PC-3 (cell line): ENCODE measurements around the gene CDH13. TPM values are rescaled to one million over a fixed set of nuclear protein-coding genes. Genes with fewer than 3 reads are reported as not detected.

Source experiments
- ATAC-seq: fragments of 200-7000 bp; cut with Tn5 transposase; 2 replicates; pipeline ENCODE4 v1.9.1; 2020; ENCODE audit warnings: mild to moderate bottlenecking, moderate library complexity
- BruUV-seq: library from RNA; stranded (reverse); fragments of 400-500 nt; replicated peaks from 2 replicates; lab custom pipeline; 2021; lab: Mats Ljungman, UMichigan
- CTCF ChIA-PET: fragments of 300-600 bp; sonication (Branson Sonifier 250); formaldehyde crosslinking; loops from one replicate; lab custom pipeline; 2022; ENCODE audit warnings: antibody characterized with exemption; lab: Charles Lee
- POLR2A ChIA-PET: fragments of 300-600 bp; sonication (Branson Sonifier 250); formaldehyde crosslinking; loops from one replicate; lab custom pipeline; 2022; ENCODE audit warnings: antibody characterized with exemption; ENCODE audit not compliant: unreplicated experiment; lab: Charles Lee
- DNase-seq: peaks from one replicate; pipeline ENCODE4 v3.0.0-alpha.2; 2015
- H2AFZ ChIP-seq: fragments of 300-600 bp; sonication (generic); 2 replicates; pipeline ENCODE4 v1.6.0; 2016; ENCODE audit warnings: antibody characterized with exemption, low read length
- H3F3A ChIP-seq: fragments of 300-600 bp; sonication (generic); one replicate; pipeline ENCODE4 v1.6.0; 2017; ENCODE audit warnings: antibody characterized with exemption, low read length, control low read depth, mild to moderate bottlenecking; ENCODE audit not compliant: unreplicated experiment
- H3K27ac ChIP-seq: fragments of 300-600 bp; sonication (generic); 2 replicates; pipeline ENCODE4 v1.5.1; 2016; ENCODE audit warnings: mild to moderate bottlenecking, low read length
- H3K27me3 ChIP-seq: fragments of 300-600 bp; sonication (generic); 2 replicates; pipeline ENCODE4 v1.6.1; 2016; ENCODE audit warnings: low read length, mixed read lengths
- H3K36me3 ChIP-seq: fragments of 300-600 bp; sonication (generic); 2 replicates; pipeline ENCODE4 v1.6.1; 2016; ENCODE audit warnings: low read depth, mixed run types, low read length, mixed read lengths
- H3K4me1 ChIP-seq: fragments of 300-600 bp; sonication (generic); 2 replicates; pipeline ENCODE4 v1.5.1; 2016; ENCODE audit warnings: low read length; ENCODE audit not compliant: insufficient read depth
- H3K4me2 ChIP-seq: fragments of 300-600 bp; sonication (generic); 2 replicates; pipeline ENCODE4 v1.6.0; 2016; ENCODE audit warnings: low read length
- H3K4me3 ChIP-seq: fragments of 300-600 bp; sonication (generic); 2 replicates; pipeline ENCODE4 v1.5.1; 2016; ENCODE audit warnings: mild to moderate bottlenecking, low read length, mixed read lengths
- H3K79me2 ChIP-seq: fragments of 300-600 bp; sonication (generic); 2 replicates; pipeline ENCODE4 v1.6.1; 2017; ENCODE audit warnings: low read length, mixed read lengths
- H3K9ac ChIP-seq: fragments of 300-600 bp; sonication (generic); 2 replicates; pipeline ENCODE4 v1.6.0; 2016; ENCODE audit warnings: mild to moderate bottlenecking, low read length
- H3K9me2 ChIP-seq: fragments of 300-600 bp; sonication (generic); replicated peaks from 2 replicates; pipeline ENCODE4 v1.6.1; 2016; ENCODE audit warnings: mixed run types, low read length, mixed read lengths
- H3K9me3 ChIP-seq: fragments of 300-600 bp; sonication (generic); 2 replicates; pipeline ENCODE4 v1.6.1; 2016; ENCODE audit warnings: low read length, mixed read lengths
- H4K20me1 ChIP-seq: fragments of 300-600 bp; sonication (generic); 2 replicates; pipeline ENCODE4 v1.6.1; 2016; ENCODE audit warnings: low read length, mixed read lengths
- CTCF ChIP-seq: fragments of 300-600 bp; sonication (generic); conservative IDR thresholded peaks from 2 replicates; pipeline ENCODE4 v1.5.1; 2017; ENCODE audit warnings: antibody characterized with exemption, low read depth, mild to moderate bottlenecking, low read length
- EZH2 ChIP-seq: fragments of 300-600 bp; sonication (generic); IDR thresholded peaks from one replicate; pipeline ENCODE4 v1.6.1; 2017; ENCODE audit warnings: antibody characterized with exemption, mild to moderate bottlenecking, low read length; ENCODE audit not compliant: unreplicated experiment
- EZH2phosphoT487 ChIP-seq: fragments of 300-600 bp; sonication (generic); IDR thresholded peaks from 2 replicates; pipeline ENCODE4 v1.6.1; 2018; ENCODE audit warnings: mild to moderate bottlenecking, antibody characterized with exemption, low read length, borderline replicate concordance
- intact Hi-C: fragments of 100-400 bp; cut with micrococcal nuclease; formaldehyde crosslinking; loops from 2 replicates; pipeline ENCODE4 v1.9.0; 2023
- total RNA-seq: library from RNA; depleted of rRNA; stranded (reverse); fragments of >200 nt; gene quantifications from 2 replicates; pipeline ENCODE4 v1.2.3, GENCODE V29; 2014

The CDH13 gene
- total RNA-seq, 1 experiment from 2014 or later: 0.36 TPM

- DNase-seq (no peak), ATAC-seq (no peak)
- Histone ChIP-seq H3K9ac (no peak overlapping the region), H3K36me3 (no peaks in the 10 kb centered on the region), H3K4me1 (no peaks in the 10 kb centered on the region), H3K4me3 (no peak overlapping the region), H4K20me1 (no peaks in the 10 kb centered on the region), H3K27ac (no peak overlapping the region), H3F3A (no peaks in the 10 kb centered on the region), H2AFZ (no peak overlapping the region), H3K9me2 (no peaks in the 10 kb centered on the region), H3K27me3 (no peaks in the 10 kb centered on the region), H3K4me2 (no peak overlapping the region), H3K79me2 (no peaks in the 10 kb centered on the region), H3K9me3 (no peaks in the 10 kb centered on the region)
- ChIA-PET CTCF (no interaction called here), POLR2A (no interaction called here)
- intact Hi-C loops: no loop called here
- TF ChIP-seq CTCF (no peak), EZH2phosphoT487 (no peak), EZH2 (no peak)
- no TSS peak for BruUV-seq
Observed at GRCh38 chr16:82754716-82755513, 128.1 kb downstream of the CDH13 start.

- CTCF ChIA-PET: no interaction called here
- BruUV-seq: no TSS peak
- TF ChIP-seq CTCF (peak; percentile 37; the same call in 1 of the 2 replicates), EZH2 (no peak)
- Histone ChIP-seq H3K79me2 (no peaks in the 10 kb centered on the region), H3K4me3 (no peak overlapping the region), H3K9me2 (no peaks in the 10 kb centered on the region), H3K9me3 (no peaks in the 10 kb centered on the region), H3K27me3 (no peaks in the 10 kb centered on the region; the same call in 1 of the 2 replicates), H2AFZ (no peak overlapping the region), H3K4me2 (no peak overlapping the region), H3K36me3 (no peaks in the 10 kb centered on the region), H3K9ac (no peak overlapping the region), H3F3A (no peaks in the 10 kb centered on the region), H4K20me1 (no peaks in the 10 kb centered on the region), H3K27ac (no peak overlapping the region), H3K4me1 (no peaks in the 10 kb centered on the region)
- ATAC-seq (no peak), DNase-seq (no peak)
- intact Hi-C loops: no loop called here
- POLR2A ChIA-PET: no interaction called here
Observed at GRCh38 chr16:82755570-82756282, 129.0 kb downstream of the CDH13 start.

- Histone ChIP-seq H3K9ac (no peak overlapping the region), H3K4me1 (no peaks in the 10 kb centered on the region), H3F3A (no peaks in the 10 kb centered on the region), H3K36me3 (no peaks in the 10 kb centered on the region), H3K79me2 (no peaks in the 10 kb centered on the region), H3K4me2 (no peak overlapping the region), H3K9me2 (no peaks in the 10 kb centered on the region), H2AFZ (no peak overlapping the region), H3K4me3 (no peak overlapping the region), H3K27ac (no peak overlapping the region), H3K27me3 (no peaks in the 10 kb centered on the region; the same call in 1 of the 2 replicates), H3K9me3 (no peaks in the 10 kb centered on the region), H4K20me1 (no peaks in the 10 kb centered on the region)
- CTCF ChIA-PET: no interaction called here
- BruUV-seq: no TSS peak
- intact Hi-C loops: no loop called here
- no peak for TF ChIP-seq EZH2
- no peak for TF ChIP-seq CTCF
- TF ChIP-seq EZH2phosphoT487: no peak
- POLR2A ChIA-PET: no interaction called here
- no peak for DNase-seq
- no peak for ATAC-seq
Observed at GRCh38 chr16:82756283-82756599, 129.5 kb downstream of the CDH13 start.
